Body of pancreas (tissue), 4 donors: Measurements from ENCODE around the gene KLHL22.

ENCODE experiments used
- POLR2A ChIP-seq, 3 donors: fragments of 450-650 bp; IDR thresholded peaks; one replicate each; pipeline ENCODE4 v1.6.1; 2016; ENCODE audit warnings: antibody characterized with exemption in 3 of 3, mild to moderate bottlenecking in 2 of 3
- TF ChIP-seq, protein P1 (sequence below), 7 experiments: fragments of 450-650 bp in 4 of 7; fragments of 200-600 bp in 3 of 7; sonication (generic) in 3 of 7; IDR thresholded peaks; one replicate each; pipeline ENCODE4 v1.5.1; 2016 to 2019; ENCODE audit warnings: antibody characterized with exemption in 7 of 7

GRCh38 chr22:20440637-20441591 is 54.7 kb downstream of the KLHL22 start:
- TF ChIP-seq, protein P1, sequence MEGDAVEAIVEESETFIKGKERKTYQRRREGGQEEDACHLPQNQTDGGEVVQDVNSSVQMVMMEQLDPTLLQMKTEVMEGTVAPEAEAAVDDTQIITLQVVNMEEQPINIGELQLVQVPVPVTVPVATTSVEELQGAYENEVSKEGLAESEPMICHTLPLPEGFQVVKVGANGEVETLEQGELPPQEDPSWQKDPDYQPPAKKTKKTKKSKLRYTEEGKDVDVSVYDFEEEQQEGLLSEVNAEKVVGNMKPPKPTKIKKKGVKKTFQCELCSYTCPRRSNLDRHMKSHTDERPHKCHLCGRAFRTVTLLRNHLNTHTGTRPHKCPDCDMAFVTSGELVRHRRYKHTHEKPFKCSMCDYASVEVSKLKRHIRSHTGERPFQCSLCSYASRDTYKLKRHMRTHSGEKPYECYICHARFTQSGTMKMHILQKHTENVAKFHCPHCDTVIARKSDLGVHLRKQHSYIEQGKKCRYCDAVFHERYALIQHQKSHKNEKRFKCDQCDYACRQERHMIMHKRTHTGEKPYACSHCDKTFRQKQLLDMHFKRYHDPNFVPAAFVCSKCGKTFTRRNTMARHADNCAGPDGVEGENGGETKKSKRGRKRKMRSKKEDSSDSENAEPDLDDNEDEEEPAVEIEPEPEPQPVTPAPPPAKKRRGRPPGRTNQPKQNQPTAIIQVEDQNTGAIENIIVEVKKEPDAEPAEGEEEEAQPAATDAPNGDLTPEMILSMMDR (IDR thresholded peaks at IDR 0.05): no peak
- no peak for TF ChIP-seq POLR2A (IDR thresholded peaks at IDR 0.05)
